Measurements from ENCODE around the gene TATDN3. TPM values are rescaled to one million over a fixed set of nuclear protein-coding genes. Genes with fewer than 3 reads are reported as not detected.

The TATDN3 gene
- total and polyA plus RNA-seq, 2 of the 8 experiments (the other 6 are each of a cell fraction or from before 2014, with no cell fraction given): 6.9 to 19.4 TPM

DNA sequence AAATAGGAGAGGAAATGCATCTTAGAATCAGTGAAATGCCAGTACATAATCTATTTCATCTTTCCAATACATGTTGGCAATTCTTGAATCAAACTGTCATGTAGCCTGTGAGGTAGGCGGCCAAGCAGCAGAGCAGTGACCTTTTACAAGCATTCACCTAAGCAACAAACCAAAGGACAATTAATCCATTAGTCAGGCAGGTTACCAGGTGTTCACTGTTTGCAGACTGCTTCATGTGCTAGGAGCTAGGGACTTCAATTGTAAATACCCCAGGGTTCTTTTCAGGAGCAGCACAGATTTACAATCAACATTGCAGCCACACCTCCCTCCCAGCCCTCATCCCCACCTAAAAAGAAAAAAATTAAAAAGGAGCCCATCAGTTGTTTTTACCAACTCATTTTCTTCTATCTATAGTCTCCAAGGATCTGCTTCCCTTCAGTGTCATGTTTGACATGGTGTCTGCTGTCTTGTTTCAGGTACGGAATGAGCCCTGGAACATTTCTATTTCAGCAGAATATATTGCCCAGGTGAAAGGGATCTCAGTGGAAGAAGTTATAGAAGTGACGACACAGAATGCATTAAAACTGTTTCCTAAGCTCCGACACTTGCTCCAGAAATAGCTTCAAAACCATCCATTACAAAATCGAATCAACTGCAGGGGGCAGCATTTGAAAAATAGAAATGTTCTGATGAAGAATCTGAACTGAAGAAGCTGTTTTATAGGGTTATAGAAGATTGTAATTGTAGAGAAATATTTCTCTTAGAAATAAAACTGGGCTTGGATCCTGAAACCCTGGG is 23.0 kb downstream of the TATDN3 start:
- POLR2A ChIA-PET (ENCODE audit: partially characterized antibody): interaction anchor here (0.9 to 1.4 kb wide), 6 partner anchors 9 to 56 kb away, joined by 3 to 4 read pairs (median 4); partner anchors contain the start of gene FLVCR1

More for the DNA sequence above, 23.0 kb downstream of the TATDN3 start:
- Histone ChIP-seq H4K8ac (ENCODE audit: extremely low read depth, insufficient read depth, low read length) (no peak overlapping the region), H4K91ac (replicated peaks; ENCODE audit: insufficient read length, low read length) (no peak overlapping the region), H3K4me2 (ENCODE audit: insufficient read depth in 1 of 2, low read depth in 2 of 2, low read length in 2 of 2) (no peak overlapping the region), H2BK120ac (replicated peaks; ENCODE audit: low read depth, low read length) (no peak overlapping the region), H3K56ac (replicated peaks; ENCODE audit: insufficient read length, low read depth, low read length) (no peak overlapping the region), H3K79me1 (ENCODE audit: low read depth, low read length) (no peaks in the 10 kb centered on the region), H2BK20ac (ENCODE audit: low read length) (no peak overlapping the region), H2BK12ac (ENCODE audit: low read depth, low read length) (no peak overlapping the region), H2AK5ac (ENCODE audit: low read depth, low read length) (no peak overlapping the region), H2AFZ (ENCODE audit: low read length) (no peak overlapping the region), H3K4ac (replicated peaks; ENCODE audit: insufficient read length, low read depth, low read length) (no peak overlapping the region), H3K36me3 (ENCODE audit: control insufficient read depth in 2 of 4, insufficient read depth in 4 of 4, low read length in 3 of 4) (no peaks in the 10 kb centered on the region; a peak in 1 of 8 replicates), H2BK5ac (ENCODE audit: low read depth, low read length) (no peak overlapping the region), H3K9me3 (ENCODE audit: insufficient read depth in 2 of 2, low read depth in 1 of 2, low read length in 1 of 2) (no peaks in the 10 kb centered on the region), H4K5ac (ENCODE audit: insufficient read length, low read depth, low read length) (no peak overlapping the region), H3K14ac (ENCODE audit: insufficient read length) (no peak overlapping the region), H3K4me3 (ENCODE audit: extremely low read depth in 1 of 4, insufficient read depth in 2 of 4, low read depth in 3 of 4, low read length in 4 of 4) (no peak overlapping the region), H4K20me1 (replicated peaks in 1 of 2; ENCODE audit: control insufficient read depth in 1 of 2, insufficient read depth in 2 of 2, low read length in 2 of 2) (no peaks in the 10 kb centered on the region), H3K4me1 (replicated peaks in 1 of 4; ENCODE audit: control insufficient read depth in 3 of 4, insufficient read depth in 4 of 4, low read length in 3 of 4) (no peaks in the 10 kb centered on the region; a peak in 1 of 7 replicates), H3K23me2 (ENCODE audit: low read depth, low read length) (no peaks in the 10 kb centered on the region), H3K18ac (ENCODE audit: extremely low read depth, low read length) (no peak overlapping the region), H3K27ac (ENCODE audit: low read depth, low read length) (no peak overlapping the region), H3K27me3 (replicated peaks in 1 of 4; ENCODE audit: control insufficient read depth in 3 of 4, extremely low read depth in 1 of 4, insufficient read depth in 3 of 4, low read length in 3 of 4) (no peaks in the 10 kb centered on the region), H3K79me2 (ENCODE audit: control insufficient read depth in 1 of 2, insufficient read depth in 2 of 2, low read length in 2 of 2) (no peaks in the 10 kb centered on the region), H3K9ac (replicated peaks in 1 of 4; ENCODE audit: extremely low read depth in 1 of 4, low read depth in 3 of 4, low read length in 3 of 4) (no peak overlapping the region), H2BK15ac (ENCODE audit: low read length) (no peak overlapping the region), H3K23ac (ENCODE audit: insufficient read length) (no peak overlapping the region)
- WGBS, 2 experiments (ENCODE audit: extremely low coverage in 1 of 2, insufficient coverage in 1 of 2, insufficient read length in 1 of 2, insufficient replicate concordance in 2 of 2, low coverage in 1 of 2, low lambda C conversion rate in 2 of 2, missing lambda C conversion rate in 1 of 2): 73% methylated on average over 5 of the region's 5 CpGs; no CpG with 5 or more reads in 1 of the 2 experiments
- TF ChIP-seq, protein P1, sequence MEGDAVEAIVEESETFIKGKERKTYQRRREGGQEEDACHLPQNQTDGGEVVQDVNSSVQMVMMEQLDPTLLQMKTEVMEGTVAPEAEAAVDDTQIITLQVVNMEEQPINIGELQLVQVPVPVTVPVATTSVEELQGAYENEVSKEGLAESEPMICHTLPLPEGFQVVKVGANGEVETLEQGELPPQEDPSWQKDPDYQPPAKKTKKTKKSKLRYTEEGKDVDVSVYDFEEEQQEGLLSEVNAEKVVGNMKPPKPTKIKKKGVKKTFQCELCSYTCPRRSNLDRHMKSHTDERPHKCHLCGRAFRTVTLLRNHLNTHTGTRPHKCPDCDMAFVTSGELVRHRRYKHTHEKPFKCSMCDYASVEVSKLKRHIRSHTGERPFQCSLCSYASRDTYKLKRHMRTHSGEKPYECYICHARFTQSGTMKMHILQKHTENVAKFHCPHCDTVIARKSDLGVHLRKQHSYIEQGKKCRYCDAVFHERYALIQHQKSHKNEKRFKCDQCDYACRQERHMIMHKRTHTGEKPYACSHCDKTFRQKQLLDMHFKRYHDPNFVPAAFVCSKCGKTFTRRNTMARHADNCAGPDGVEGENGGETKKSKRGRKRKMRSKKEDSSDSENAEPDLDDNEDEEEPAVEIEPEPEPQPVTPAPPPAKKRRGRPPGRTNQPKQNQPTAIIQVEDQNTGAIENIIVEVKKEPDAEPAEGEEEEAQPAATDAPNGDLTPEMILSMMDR (IDR thresholded peaks at IDR 0.05; ENCODE audit: control extremely low read depth in 1 of 3, insufficient read depth in 1 of 3, low read depth in 1 of 3, low read length in 3 of 3): peak in 1 of 3 experiments; percentile 30; a peak in 2 of 4 replicates
- TF ChIP-seq RAD21 (IDR thresholded peaks at IDR 0.05 in 1 of 2, conservative IDR thresholded peaks at IDR 0.05 in 1 of 2; ENCODE audit: low read depth in 2 of 2, low read length in 2 of 2) (peak; percentile 33 to 44; a peak in 3 of 4 replicates), HDAC6 (IDR thresholded peaks at IDR 0.05; ENCODE audit: low read depth, low read length) (no peak)
- TF ChIP-seq, protein P2, sequence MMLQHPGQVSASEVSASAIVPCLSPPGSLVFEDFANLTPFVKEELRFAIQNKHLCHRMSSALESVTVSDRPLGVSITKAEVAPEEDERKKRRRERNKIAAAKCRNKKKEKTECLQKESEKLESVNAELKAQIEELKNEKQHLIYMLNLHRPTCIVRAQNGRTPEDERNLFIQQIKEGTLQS (IDR thresholded peaks at IDR 0.05; ENCODE audit: insufficient read depth, low read depth, low read length): no peak
- no peak for DNase-seq (ENCODE audit: low read depth in 1 of 2, low spot score in 2 of 2)
- CTCF ChIA-PET (ENCODE audit: partially characterized antibody): interaction anchor here (0.8 to 2.0 kb wide), 31 partner anchors 9 to 359 kb away, joined by 3 to 18 read pairs (median 4); partner anchors contain the start of genes FLVCR1, NSL1, SPATA45 and TATDN3
- FAIRE-seq: peak; percentile 70
